ENCODE results near the gene GUK1. TPM values are rescaled to one million over a fixed set of nuclear protein-coding genes. Genes with fewer than 3 reads are reported as not detected.

Gene GUK1
- total RNA-seq, 1 donor from 2014 or later, result 519 TPM

GRCh38 chr1:228144193-228144992, 4.3 kb downstream of the GUK1 start:
- DNase-seq (ENCODE audit: low read depth), result no peak
- TF ChIP-seq CTCF (IDR thresholded peaks at IDR 0.05; ENCODE audit: insufficient read depth, low read length, severe bottlenecking), result no peak
- H3K36me3 ChIP-seq (ENCODE audit: control insufficient read depth, insufficient read depth, low read length), result peaks cover 29% of the 10 kb centered on the region

GRCh38 chr1:228144993-228145343, 4.9 kb downstream of the GUK1 start:
- FAIRE-seq (no peak), DNase-seq (ENCODE audit: low read depth) (no peak)
- no peak for TF ChIP-seq CTCF (IDR thresholded peaks at IDR 0.05; ENCODE audit: insufficient read depth, low read length, severe bottlenecking)
- Histone ChIP-seq H3K4me3 (ENCODE audit: low read depth, low read length) (no peak overlapping the region), H3K27me3 (ENCODE audit: control insufficient read depth, insufficient read depth, low read length) (no peaks in the 10 kb centered on the region), H3K36me3 (ENCODE audit: control insufficient read depth, insufficient read depth, low read length) (peaks cover 29% of the 10 kb centered on the region)

More at GRCh38 chr1:228144193-228144992, 4.3 kb downstream of the GUK1 start:
- Histone ChIP-seq H3K4me3 (ENCODE audit: low read depth, low read length) (no peak overlapping the region), H3K27me3 (ENCODE audit: control insufficient read depth, insufficient read depth, low read length) (no peaks in the 10 kb centered on the region)
- no peak for FAIRE-seq

- no peak for FAIRE-seq
These were observed 5.7 kb downstream of the GUK1 start for GRCh38 chr1:228145463-228146416.

GRCh38 chr1:228146417-228147150, 6.5 kb downstream of the GUK1 start:
- Histone ChIP-seq H3K36me3 (ENCODE audit: control insufficient read depth, insufficient read depth, low read length) (peaks cover 28% of the 10 kb centered on the region), H3K27me3 (ENCODE audit: control insufficient read depth, insufficient read depth, low read length) (no peaks in the 10 kb centered on the region), H3K4me3 (ENCODE audit: low read depth, low read length) (no peak overlapping the region)
- DNase-seq (ENCODE audit: low read depth) (no peak), FAIRE-seq (no peak)
- no peak for TF ChIP-seq CTCF (IDR thresholded peaks at IDR 0.05; ENCODE audit: insufficient read depth, low read length, severe bottlenecking)

More at GRCh38 chr1:228145463-228146416, 5.7 kb downstream of the GUK1 start:
- no peak for DNase-seq (ENCODE audit: low read depth)
- H3K36me3 ChIP-seq (ENCODE audit: control insufficient read depth, insufficient read depth, low read length), result peaks cover 29% of the 10 kb centered on the region
- no peak overlapping the region for H3K4me3 ChIP-seq (ENCODE audit: low read depth, low read length)
- no peaks in the 10 kb centered on the region for H3K27me3 ChIP-seq (ENCODE audit: control insufficient read depth, insufficient read depth, low read length)
- no peak for TF ChIP-seq CTCF (IDR thresholded peaks at IDR 0.05; ENCODE audit: insufficient read depth, low read length, severe bottlenecking)

DNA sequence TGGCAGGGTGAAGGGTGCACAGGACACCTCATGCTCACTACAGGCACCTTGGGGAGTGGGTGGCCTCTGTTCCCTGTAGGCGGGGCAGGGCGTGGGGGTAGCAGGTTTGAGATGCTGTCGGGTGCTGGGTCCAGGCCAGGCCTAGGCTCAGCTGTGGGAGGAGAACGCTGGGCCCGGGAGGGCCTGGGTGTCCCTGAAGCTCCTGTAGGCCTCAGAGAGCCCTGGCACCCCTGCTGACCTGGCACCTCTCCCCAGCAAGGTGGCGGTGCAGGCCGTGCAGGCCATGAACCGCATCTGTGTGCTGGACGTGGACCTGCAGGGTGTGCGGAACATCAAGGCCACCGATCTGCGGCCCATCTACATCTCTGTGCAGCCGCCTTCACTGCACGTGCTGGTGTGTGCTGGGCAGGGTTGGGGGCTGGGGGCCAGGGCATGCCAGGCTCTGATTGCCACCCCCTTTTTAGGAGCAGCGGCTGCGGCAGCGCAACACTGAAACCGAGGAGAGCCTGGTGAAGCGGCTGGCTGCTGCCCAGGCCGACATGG, 7.1 kb downstream of the GUK1 start:
- TF ChIP-seq CTCF (IDR thresholded peaks at IDR 0.05; ENCODE audit: insufficient read depth, low read length, severe bottlenecking), result no peak
- Histone ChIP-seq H3K36me3 (ENCODE audit: control insufficient read depth, insufficient read depth, low read length) (peaks cover 23% of the 10 kb centered on the region), H3K27me3 (ENCODE audit: control insufficient read depth, insufficient read depth, low read length) (no peaks in the 10 kb centered on the region), H3K4me3 (ENCODE audit: low read depth, low read length) (no peak overlapping the region)
- no peak for FAIRE-seq
- no peak for DNase-seq (ENCODE audit: low read depth)

Data from bronchial epithelial cell (primary cell).